A549 (cell line): ENCODE data around the gene DSC1. TPM values are rescaled to one million over a fixed set of nuclear protein-coding genes. Genes with fewer than 3 reads are reported as not detected.
"Not testable (repeated sequence)": the region's sequence is repeated elsewhere in the genome, so short reads cannot be mapped to it uniquely, and the experiment has no call there.

Source experiments
- ATAC-seq, 2 experiments: fragments of 200-7000 bp in 1 of 2; fragments of >200 bp in 1 of 2; cut with Nextera tagmentation in 1 of 2; cut with Tn5 transposase in 1 of 2; 3 replicates each; pipeline versions ENCODE4 v1.8.0 to v1.9.1; 2018 to 2020; ENCODE audit warnings: mild to moderate bottlenecking in 1 of 2, moderate library complexity in 1 of 2
- CTCF ChIA-PET: fragments of 300-600 bp; sonication (Branson Sonifier 250); formaldehyde crosslinking; extraction: SDS; loops from one replicate; lab custom pipeline; 2021; ENCODE audit warnings: antibody characterized with exemption, inconsistent platforms; lab: Yijun Ruan, JAX
- POLR2A ChIA-PET: fragments of 350-600 bp; formaldehyde crosslinking; extraction: SDS; loops from one replicate; lab custom pipeline; 2021; ENCODE audit warnings: antibody characterized with exemption, inconsistent platforms; lab: Yijun Ruan, JAX
- DNase-seq, 2 experiments: peaks; one replicate each; pipeline versions ENCODE4 v3.0.0 to v3.0.0-alpha.2; 2011 to 2016; ENCODE audit warnings: low read depth in 1 of 2, low spot score in 1 of 2
- FAIRE-seq: peaks from 2 replicates; lab custom pipeline; 2011; peaks lifted over from hg19 to GRCh38; lab: Jason Lieb, UNC
- H3K27ac ChIP-seq, 2 experiments: fragments of >200 bp; sonication (Bioruptor Twin); formaldehyde crosslinking; 3 replicates each; pipeline ENCODE4 v1.5.1; 2016 to 2017
- H3K4me1 ChIP-seq: fragments of >200 bp; sonication (Bioruptor Twin); formaldehyde crosslinking; 3 replicates; pipeline ENCODE4 v1.6.1; 2016
- H3K4me2 ChIP-seq: fragments of >200 bp; sonication (Bioruptor Twin); formaldehyde crosslinking; 3 replicates; pipeline ENCODE4 v1.6.1; 2016
- H3K4me3 ChIP-seq: fragments of >200 bp; sonication (Bioruptor Twin); formaldehyde crosslinking; 3 replicates; pipeline ENCODE4 v1.5.1; 2016
- H3K9me3 ChIP-seq: fragments of >200 bp; sonication (Bioruptor Twin); formaldehyde crosslinking; 3 replicates; pipeline ENCODE4 v1.6.1; 2016
- CBX8 ChIP-seq: fragments of 200-600 bp; sonication (generic); IDR thresholded peaks from 2 replicates; pipeline ENCODE4 v1.6.1; 2016
- CHD2 ChIP-seq: fragments of 150-350 bp; IDR thresholded peaks from 2 replicates; pipeline ENCODE4 v1.6.1; 2014; ENCODE audit warnings: low read length; ENCODE audit not compliant: partially characterized antibody
- EP300 ChIP-seq, 2 experiments: fragments of >200 bp; sonication (Bioruptor Twin); formaldehyde crosslinking; IDR thresholded peaks; 2 replicates in 1 of 2; 3 replicates in 1 of 2; pipeline ENCODE4 v1.6.1; 2016 to 2017
- FOSB ChIP-seq: fragments of 250-450 bp; sonication (Bioruptor Pico); IDR thresholded peaks from 2 replicates; pipeline ENCODE4 v1.5.0; 2020; ENCODE audit warnings: mild to moderate bottlenecking, moderate library complexity
- FOXS1 ChIP-seq: fragments of 250-450 bp; sonication (Bioruptor Pico); IDR thresholded peaks from 2 replicates; pipeline ENCODE4 v1.5.0; 2020; ENCODE audit warnings: mild to moderate bottlenecking, moderate library complexity
- GATA3 ChIP-seq: IDR thresholded peaks from 2 replicates; pipeline ENCODE4 v1.6.1; 2012; ENCODE audit warnings: borderline replicate concordance
- KDM1A ChIP-seq: fragments of 200-600 bp; sonication (generic); IDR thresholded peaks from 2 replicates; pipeline ENCODE4 v1.6.1; 2016; ENCODE audit warnings: low read depth, mild to moderate bottlenecking
- MAZ ChIP-seq: fragments of 150-350 bp; IDR thresholded peaks from 2 replicates; pipeline ENCODE4 v1.6.1; 2014; ENCODE audit warnings: antibody characterized with exemption, low read depth, low read length, borderline replicate concordance
- MYC ChIP-seq: IDR thresholded peaks from 2 replicates; pipeline ENCODE4 v1.6.1; 2012; ENCODE audit warnings: mild to moderate bottlenecking, inconsistent platforms, low read length, improper control_type of control experiment, borderline replicate concordance
- NR3C1 ChIP-seq: fragments of >200 bp; sonication (Bioruptor Twin); formaldehyde crosslinking; IDR thresholded peaks from 3 replicates; pipeline ENCODE4 v1.6.1; 2017
- PHF8 ChIP-seq: fragments of 200-600 bp; sonication (generic); IDR thresholded peaks from 2 replicates; pipeline ENCODE4 v1.6.1; 2016; ENCODE audit warnings: low read depth, mild to moderate bottlenecking, antibody characterized with exemption, moderate library complexity, borderline replicate concordance
- RARB ChIP-seq: fragments of 250-450 bp; sonication (Bioruptor Pico); IDR thresholded peaks from 2 replicates; pipeline ENCODE4 v1.8.0; 2021; ENCODE audit warnings: mild to moderate bottlenecking, moderate library complexity
- RCOR1 ChIP-seq: fragments of 150-350 bp; IDR thresholded peaks from 2 replicates; pipeline ENCODE4 v1.6.1; 2014; ENCODE audit warnings: antibody characterized with exemption, low read length, low read depth
- REST ChIP-seq: fragments of 200-600 bp; sonication (generic); IDR thresholded peaks from 2 replicates; pipeline ENCODE4 v1.6.1; 2016; ENCODE audit warnings: antibody characterized with exemption, mild to moderate bottlenecking, moderate library complexity
- RFX5 ChIP-seq: fragments of 450-650 bp; IDR thresholded peaks from 2 replicates; pipeline ENCODE4 v1.7.1; 2014; ENCODE audit warnings: antibody characterized with exemption, mild to moderate bottlenecking, moderate library complexity
- TFCP2L1 ChIP-seq: fragments of 250-450 bp; sonication (Bioruptor Pico); IDR thresholded peaks from 2 replicates; pipeline ENCODE4 v1.5.0; 2021; ENCODE audit warnings: mild to moderate bottlenecking
- ZC3H11A ChIP-seq: fragments of 450-650 bp; IDR thresholded peaks from 2 replicates; pipeline ENCODE4 v1.6.1; 2014; ENCODE audit warnings: antibody characterized with exemption, mild to moderate bottlenecking
- ZFP36 ChIP-seq: fragments of 450-650 bp; IDR thresholded peaks from 2 replicates; pipeline ENCODE4 v1.6.1; 2014; ENCODE audit warnings: borderline replicate concordance; ENCODE audit not compliant: partially characterized antibody
- ZSCAN20 ChIP-seq: fragments of 250-450 bp; sonication (Bioruptor Pico); IDR thresholded peaks from 2 replicates; pipeline ENCODE4 v1.8.0; 2022; ENCODE audit warnings: mild to moderate bottlenecking, moderate library complexity
- WGBS: methylation state at CpG from one replicate; pipeline ENCODE4 v1.1.6; 2017; ENCODE audit errors: missing lambda C conversion rate; 5-methylcytosine and 5-hydroxymethylcytosine counted together
- polyA plus RNA-seq, 4 experiments: library from polyadenylated mRNA; depleted of rRNA in 3 of 4; stranded (reverse); fragments of >200 nt; fragmentation: RNase III in 1 of 4; extraction: RNeasy Plus Mini Kit Qiagen cat#74134 plus additional on column Dnase treatment in 1 of 4; gene quantifications; 2 replicates in 3 of 4; 3 replicates in 1 of 4; pipeline ENCODE4 v1.2.3, GENCODE V29; 2011 to 2017
- TF ChIP-seq, protein P1 (sequence below): fragments of 250-450 bp; sonication (Bioruptor Pico); IDR thresholded peaks from 2 replicates; pipeline ENCODE4 v1.5.0; 2021; ENCODE audit warnings: mild to moderate bottlenecking, moderate library complexity, borderline replicate concordance
- TF ChIP-seq, protein P2 (sequence below): IDR thresholded peaks from 2 replicates; pipeline ENCODE4 v1.6.1; 2012

DSC1 gene
- polyA plus RNA-seq, 2 of the 4 experiments (the other 2 are of a cell fraction): not detected

DNA sequence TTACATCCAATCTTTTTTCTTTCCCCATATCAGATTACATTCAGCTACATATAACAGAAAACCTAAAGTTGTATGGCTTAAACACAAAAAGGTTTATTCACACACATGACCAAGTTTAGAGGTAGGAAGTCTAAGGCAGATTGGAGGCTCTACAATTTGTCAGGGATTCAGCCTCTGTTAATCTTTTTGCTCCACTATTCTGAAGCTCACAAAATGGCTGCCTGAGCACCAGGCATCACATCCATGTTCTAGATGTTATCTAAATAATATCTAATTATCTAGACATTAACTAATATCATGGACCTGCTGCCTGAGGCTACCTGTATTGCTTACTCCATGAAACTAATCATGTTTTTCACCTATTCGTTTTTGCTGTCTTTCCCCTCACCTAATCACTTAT lies 36.8 kb downstream of the DSC1 start:
- DNase-seq (no peak), ATAC-seq (no peak), FAIRE-seq (no peak)
- Histone ChIP-seq H3K4me1 (no peaks in the 10 kb centered on the region), H3K4me2 (no peak overlapping the region), H3K9me3 (no peaks in the 10 kb centered on the region), H3K27ac (no peak overlapping the region), H3K4me3 (no peak overlapping the region)
- 41% methylated on average over 1 of the region's 1 CpG for WGBS
- ChIA-PET CTCF (interaction anchor here (0.7 kb wide), 1 partner anchor 431 kb away, joined by 3 read pairs; no protein-coding TSS in a partner anchor), POLR2A (no interaction called here)
- no peak for TF ChIP-seq MYC
- TF ChIP-seq CBX8: no peak
- no peak for TF ChIP-seq PHF8
- TF ChIP-seq, protein P1, sequence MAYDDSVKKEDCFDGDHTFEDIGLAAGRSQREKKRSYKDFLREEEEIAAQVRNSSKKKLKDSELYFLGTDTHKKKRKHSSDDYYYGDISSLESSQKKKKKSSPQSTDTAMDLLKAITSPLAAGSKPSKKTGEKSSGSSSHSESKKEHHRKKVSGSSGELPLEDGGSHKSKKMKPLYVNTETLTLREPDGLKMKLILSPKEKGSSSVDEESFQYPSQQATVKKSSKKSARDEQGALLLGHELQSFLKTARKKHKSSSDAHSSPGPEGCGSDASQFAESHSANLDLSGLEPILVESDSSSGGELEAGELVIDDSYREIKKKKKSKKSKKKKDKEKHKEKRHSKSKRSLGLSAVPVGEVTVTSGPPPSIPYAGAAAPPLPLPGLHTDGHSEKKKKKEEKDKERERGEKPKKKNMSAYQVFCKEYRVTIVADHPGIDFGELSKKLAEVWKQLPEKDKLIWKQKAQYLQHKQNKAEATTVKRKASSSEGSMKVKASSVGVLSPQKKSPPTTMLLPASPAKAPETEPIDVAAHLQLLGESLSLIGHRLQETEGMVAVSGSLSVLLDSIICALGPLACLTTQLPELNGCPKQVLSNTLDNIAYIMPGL: no peak

- H3K4me1 ChIP-seq, POLR2A ChIA-PET, H3K27ac ChIP-seq, H3K4me2 ChIP-seq, H3K9me3 ChIP-seq, ATAC-seq, H3K4me3 ChIP-seq, DNase-seq, FAIRE-seq: not testable (repeated sequence)
- CTCF ChIA-PET: interaction anchor here (0.9 kb wide), 1 partner anchor 111 kb away, joined by 3 read pairs; no protein-coding TSS in a partner anchor
- TF ChIP-seq ZC3H11A: peak; percentile 33; the same call in 1 of the 2 replicates
- WGBS: 96% methylated on average over 2 of the region's 2 CpGs
Measured at GRCh38 chr18:31123125-31123524, 39.5 kb downstream of the DSC1 start.

DNA sequence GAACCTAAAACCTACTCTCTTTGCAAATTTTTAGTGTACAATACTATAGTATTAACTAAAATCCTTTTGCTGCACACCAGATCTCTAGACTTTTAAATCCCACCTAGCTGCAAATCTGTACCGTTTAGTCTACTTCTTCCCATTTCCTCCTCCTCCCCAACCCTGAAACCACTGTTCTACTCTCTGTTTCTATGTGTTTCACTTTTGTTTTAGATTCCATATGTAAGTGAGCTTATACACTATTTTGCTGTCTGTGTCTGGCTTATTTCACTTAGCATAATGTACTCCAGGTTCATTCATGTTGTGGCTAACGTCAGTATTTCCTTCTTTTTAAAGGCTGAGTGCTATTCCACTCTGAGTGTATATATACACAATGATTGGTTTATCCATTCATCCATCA lies 42.1 kb downstream of the DSC1 start:
- 25% methylated on average over 2 of the region's 2 CpGs for WGBS
- FAIRE-seq (no peak), ATAC-seq (no peak), DNase-seq (no peak)
- POLR2A ChIA-PET: no interaction called here
- CTCF ChIA-PET: interaction anchor here (0.7 kb wide), 1 partner anchor 23 kb away, joined by 3 read pairs; no protein-coding TSS in a partner anchor
- Histone ChIP-seq H3K27ac (no peak overlapping the region), H3K4me2 (no peak overlapping the region), H3K9me3 (no peaks in the 10 kb centered on the region), H3K4me3 (no peak overlapping the region), H3K4me1 (no peaks in the 10 kb centered on the region)
- TF ChIP-seq RARB (CRISPR knock-in tag): no peak
- no peak for TF ChIP-seq NR3C1
- TF ChIP-seq RCOR1: no peak
- TF ChIP-seq, protein P2, sequence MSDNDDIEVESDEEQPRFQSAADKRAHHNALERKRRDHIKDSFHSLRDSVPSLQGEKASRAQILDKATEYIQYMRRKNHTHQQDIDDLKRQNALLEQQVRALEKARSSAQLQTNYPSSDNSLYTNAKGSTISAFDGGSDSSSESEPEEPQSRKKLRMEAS: no peak
- TF ChIP-seq CHD2: no peak
- TF ChIP-seq CBX8: no peak

GRCh38 chr18:31116853-31117595 lies 45.6 kb downstream of the DSC1 start:
- POLR2A ChIA-PET: no interaction called here
- no peak for FAIRE-seq

More at GRCh38 chr18:31116853-31117595, 45.6 kb downstream of the DSC1 start:
- 42% methylated on average over 2 of the region's 2 CpGs for WGBS
- H3K4me2 ChIP-seq: no peak overlapping the region
- no peaks in the 10 kb centered on the region for H3K4me1 ChIP-seq
- TF ChIP-seq KDM1A (no peak), ZSCAN20 (CRISPR knock-in tag) (no peak), ZFP36 (no peak), EP300 (IDR thresholded peaks at IDR 0.05) (no peak), MAZ (no peak), FOSB (no peak), FOXS1 (CRISPR knock-in tag) (no peak), TFCP2L1 (CRISPR knock-in tag) (no peak), GATA3 (no peak), REST (no peak), RFX5 (no peak)
- TF ChIP-seq, protein P2: no peak
- no peak overlapping the region for H3K4me3 ChIP-seq
- ATAC-seq (no peak), DNase-seq (no peak)
- no peaks in the 10 kb centered on the region for H3K9me3 ChIP-seq
- H3K27ac ChIP-seq: no peak overlapping the region
- CTCF ChIA-PET: no interaction called here
